Right lobe of liver (tissue), 4 donors: ENCODE measurements around the gene PAF1.

Experiments
- POLR2A ChIP-seq: fragments of 450-650 bp; IDR thresholded peaks from one replicate; pipeline ENCODE4 v1.6.1; 2017; ENCODE audit warnings: antibody characterized with exemption, mild to moderate bottlenecking
- TF ChIP-seq, protein P1 (sequence below), 4 donors: fragments of 200-600 bp in 3 of 4; fragments of 450-650 bp in 1 of 4; IDR thresholded peaks; one replicate each; pipeline versions ENCODE4 v1.5.1 to v1.8.0; 2016 to 2022; ENCODE audit warnings: antibody characterized with exemption in 4 of 4, mild to moderate bottlenecking in 2 of 4
- donor health status: DM: no; HTN: no; CAD: no.
- donor health status: DM: no; HTN: no; CAD: no.
- donor health status: DM: no; HTN: yes; CAD: no.

DNA sequence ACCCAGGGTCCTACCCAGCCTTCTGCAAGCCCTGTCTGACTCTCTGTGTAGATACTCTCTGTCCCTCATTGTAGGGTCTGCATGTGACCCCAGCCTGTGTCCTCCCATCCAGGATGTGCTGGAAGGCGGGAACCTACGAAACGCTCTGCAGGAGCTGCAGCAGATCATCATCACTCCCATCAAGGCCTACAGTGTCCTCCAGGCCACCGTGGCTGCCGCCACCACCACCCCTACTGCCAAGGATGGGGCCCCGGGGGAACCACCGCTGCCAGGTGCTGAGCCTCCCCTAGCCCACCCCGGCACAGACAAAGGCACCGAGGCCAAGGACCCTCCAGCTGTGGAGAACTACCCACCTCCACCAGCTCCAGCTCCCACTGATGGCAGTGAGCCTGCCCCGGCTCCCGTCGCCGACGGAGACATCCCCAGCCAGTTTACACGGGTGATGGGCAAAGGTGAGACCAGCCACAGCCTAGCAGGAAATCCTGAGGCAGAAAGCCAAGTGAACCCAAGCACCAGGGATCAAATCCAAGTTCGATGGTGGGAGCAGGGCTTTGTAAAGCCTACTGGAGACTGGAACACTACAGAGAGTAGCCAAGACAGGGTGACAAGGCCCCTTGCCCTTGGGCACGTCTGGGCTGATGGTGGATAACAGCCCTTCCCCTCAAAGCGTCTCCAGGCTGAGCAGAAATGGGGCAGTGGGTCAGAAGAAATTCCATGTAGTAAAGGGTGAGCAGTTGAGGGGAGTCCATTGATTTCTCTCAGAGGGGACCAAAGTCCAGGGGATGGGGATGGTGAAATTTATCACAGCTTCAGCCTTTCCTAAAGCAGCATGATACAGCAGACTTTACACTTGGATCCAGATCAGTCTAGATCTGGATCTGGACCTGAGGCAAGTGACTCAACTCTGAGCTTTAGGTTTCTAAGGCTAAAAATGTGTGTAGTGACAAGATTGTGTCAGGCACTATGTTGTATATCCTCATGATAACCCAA, 13.2 kb downstream of the PAF1 start:
- TF ChIP-seq, protein P1, sequence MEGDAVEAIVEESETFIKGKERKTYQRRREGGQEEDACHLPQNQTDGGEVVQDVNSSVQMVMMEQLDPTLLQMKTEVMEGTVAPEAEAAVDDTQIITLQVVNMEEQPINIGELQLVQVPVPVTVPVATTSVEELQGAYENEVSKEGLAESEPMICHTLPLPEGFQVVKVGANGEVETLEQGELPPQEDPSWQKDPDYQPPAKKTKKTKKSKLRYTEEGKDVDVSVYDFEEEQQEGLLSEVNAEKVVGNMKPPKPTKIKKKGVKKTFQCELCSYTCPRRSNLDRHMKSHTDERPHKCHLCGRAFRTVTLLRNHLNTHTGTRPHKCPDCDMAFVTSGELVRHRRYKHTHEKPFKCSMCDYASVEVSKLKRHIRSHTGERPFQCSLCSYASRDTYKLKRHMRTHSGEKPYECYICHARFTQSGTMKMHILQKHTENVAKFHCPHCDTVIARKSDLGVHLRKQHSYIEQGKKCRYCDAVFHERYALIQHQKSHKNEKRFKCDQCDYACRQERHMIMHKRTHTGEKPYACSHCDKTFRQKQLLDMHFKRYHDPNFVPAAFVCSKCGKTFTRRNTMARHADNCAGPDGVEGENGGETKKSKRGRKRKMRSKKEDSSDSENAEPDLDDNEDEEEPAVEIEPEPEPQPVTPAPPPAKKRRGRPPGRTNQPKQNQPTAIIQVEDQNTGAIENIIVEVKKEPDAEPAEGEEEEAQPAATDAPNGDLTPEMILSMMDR (IDR thresholded peaks at IDR 0.05) = no peak
- TF ChIP-seq POLR2A = no peak
